ENCODE results near the gene SLC13A2.

GRCh38 chr17:28515518-28515917, 42.1 kb downstream of the SLC13A2 start:
- TF ChIP-seq CTCF (conservative IDR thresholded peaks at IDR 0.05; ENCODE audit: low read depth, low read length) (no peak), POLR2A (IDR thresholded peaks at IDR 0.05; ENCODE audit: low read depth, low read length) (no peak), ELK1 (IDR thresholded peaks at IDR 0.05; ENCODE audit: borderline replicate concordance, low read depth, low read length) (no peak), RAD21 (IDR thresholded peaks at IDR 0.05; ENCODE audit: low read length) (no peak), FOS (IDR thresholded peaks at IDR 0.05; ENCODE audit: low read depth, low read length) (no peak)
